Stomach (tissue), 9 donors: ENCODE results near the gene LBX1. TPM values are rescaled to one million over a fixed set of nuclear protein-coding genes. Genes with fewer than 3 reads are reported as not detected.

ENCODE experiments used
- DNase-seq, 2 donors: peaks; one replicate each; pipeline versions ENCODE4 v3.0.0 to v3.0.0-alpha.2; 2013 to 2019
- H3K27ac ChIP-seq, 5 donors: fragments of 200-600 bp in 4 of 5; sonication (generic) in 4 of 5; one replicate each; pipeline ENCODE4 v1.5.1; 2013 to 2019; ENCODE audit warnings: mild to moderate bottlenecking in 1 of 5, moderate library complexity in 1 of 5
- H3K27me3 ChIP-seq, 3 donors: fragments of 200-600 bp; sonication (generic); one replicate each; pipeline ENCODE4 v1.5.1; 2017 to 2019; ENCODE audit warnings: mixed run types in 1 of 3
- H3K36me3 ChIP-seq, 4 donors: fragments of 200-600 bp; sonication (generic); 1 replicate in 3 of 4; 2 replicates in 1 of 4; pipeline ENCODE4 v1.5.1; 2016 to 2019
- H3K4me1 ChIP-seq, 4 donors: fragments of 200-600 bp; sonication (generic); one replicate each; pipeline ENCODE4 v1.5.1; 2016 to 2019
- H3K4me3 ChIP-seq, 4 donors: fragments of 200-600 bp; sonication (generic) in 3 of 4; one replicate each; pipeline ENCODE4 v1.5.1; 2016 to 2019; ENCODE audit warnings: mild to moderate bottlenecking in 1 of 4
- H3K9me3 ChIP-seq, 4 donors: fragments of 200-600 bp; sonication (generic); one replicate each; pipeline ENCODE4 v1.5.1; 2016 to 2019
- CTCF ChIP-seq, 7 experiments: fragments of 450-650 bp in 4 of 7; fragments of 200-600 bp in 3 of 7; sonication (generic) in 3 of 7; IDR thresholded peaks; one replicate each; pipeline ENCODE4 v1.5.1; 2016 to 2019; ENCODE audit warnings: antibody characterized with exemption in 7 of 7, control low read depth in 2 of 7, mild to moderate bottlenecking in 1 of 7
- EP300 ChIP-seq: sonication (generic); formaldehyde crosslinking; IDR thresholded peaks from one replicate; pipeline ENCODE4 v1.6.1; 2017; ENCODE audit warnings: antibody characterized with exemption
- POLR2A ChIP-seq, 4 donors: fragments of 450-650 bp; IDR thresholded peaks; one replicate each; pipeline ENCODE4 v1.6.1; 2016; ENCODE audit warnings: antibody characterized with exemption in 4 of 4, control low read depth in 2 of 4, mild to moderate bottlenecking in 1 of 4, moderate library complexity in 1 of 4
- POLR2AphosphoS5 ChIP-seq, 3 donors: sonication (generic); formaldehyde crosslinking; IDR thresholded peaks; one replicate each; pipeline ENCODE4 v1.6.1; 2016; ENCODE audit warnings: antibody characterized with exemption in 3 of 3
- WGBS, 5 donors: extraction: QIAGEN DNeasy Blood & Tissue Kit in 3 of 5; methylation state at CpG; one replicate each; pipeline versions ENCODE4 v1.1.5 to v1.1.7; 2013 to 2018; 5-methylcytosine and 5-hydroxymethylcytosine counted together
- intact Hi-C: fragments of 100-400 bp; cut with DNase I; formaldehyde crosslinking; loops from one replicate; pipeline ENCODE4 v1.15.1; 2023; ENCODE audit warnings: low total_unique reads
- polyA plus RNA-seq, 3 donors: library from polyadenylated mRNA; stranded (reverse); fragments of 200-250 nt; gene quantifications; one replicate each; pipeline ENCODE4 v1.2.3, GENCODE V29; 2013
- total RNA-seq, 5 donors: library from RNA; depleted of rRNA; stranded (reverse); fragments of >200 nt; gene quantifications; one replicate each; pipeline versions ENCODE4 v1.1.0 to v1.2.3, GENCODE V29; 2014 to 2016
- donor health status: healthy with polysubstance abuse.
- donor health status: Bipolar disorder and iron deficiency.
- donor health status: healthy.

LBX1 gene
- total and polyA plus RNA-seq, 8 donors, result not detected

- Histone ChIP-seq H3K4me1 (peaks cover 24 to 46% (median 32%) of the 10 kb centered on the region in 4 donors), H3K4me3 (no peak overlapping the region), H3K36me3 (no peaks in the 10 kb centered on the region), H3K9me3 (peaks cover 0 to 8% (median 0%) of the 10 kb centered on the region in 4 donors), H3K27ac (no peak overlapping the region), H3K27me3 (peaks cover 64 to 100% (median 100%) of the 10 kb centered on the region in 3 donors)
- intact Hi-C loops, result no loop called here
- DNase-seq, result no peak
- WGBS, 5 donors, result 10 to 19% (median 11%) methylated on average over 2 to 3 of the region's 3 CpGs
- no peak for TF ChIP-seq EP300
- TF ChIP-seq POLR2AphosphoS5 (IDR thresholded peaks at IDR 0.05), result no peak
- no peak for TF ChIP-seq CTCF (IDR thresholded peaks at IDR 0.05)
- TF ChIP-seq POLR2A (IDR thresholded peaks at IDR 0.05), result no peak
These were observed 4.6 kb upstream of the LBX1 start for GRCh38 chr10:101233863-101234262.

- TF ChIP-seq CTCF (IDR thresholded peaks at IDR 0.05) (no peak), POLR2AphosphoS5 (IDR thresholded peaks at IDR 0.05) (no peak), POLR2A (IDR thresholded peaks at IDR 0.05) (no peak), EP300 (no peak)
- Histone ChIP-seq H3K36me3 (no peaks in the 10 kb centered on the region), H3K9me3 (peaks cover 0 to 8% (median 0%) of the 10 kb centered on the region in 4 donors), H3K27ac (no peak overlapping the region), H3K4me1 (peaks cover 28 to 46% (median 36%) of the 10 kb centered on the region in 4 donors), H3K4me3 (no peak overlapping the region), H3K27me3 (peaks cover 61 to 100% (median 100%) of the 10 kb centered on the region in 3 donors)
- intact Hi-C loops, result no loop called here
- no peak for DNase-seq
- 22 to 43% (median 32%) methylated on average over 1 of the region's 1 CpG for WGBS, 5 donors
These were observed 4.2 kb upstream of the LBX1 start for GRCh38 chr10:101233443-101233842.

GRCh38 chr10:101231912-101232689 is 2.8 kb upstream of the LBX1 start:
- H3K4me1 ChIP-seq, result peaks cover 38 to 47% (median 42%) of the 10 kb centered on the region in 4 donors
- H3K36me3 ChIP-seq, result no peaks in the 10 kb centered on the region
- intact Hi-C loops, result no loop called here
- no peak overlapping the region for H3K27ac ChIP-seq
- DNase-seq, result no peak
- H3K27me3 ChIP-seq, result peaks cover 62 to 100% (median 100%) of the 10 kb centered on the region in 3 donors
- H3K4me3 ChIP-seq, result no peak overlapping the region
- TF ChIP-seq EP300 (no peak), CTCF (IDR thresholded peaks at IDR 0.05) (no peak), POLR2A (IDR thresholded peaks at IDR 0.05) (no peak), POLR2AphosphoS5 (IDR thresholded peaks at IDR 0.05) (no peak)
- peaks cover 0 to 7% (median 0%) of the 10 kb centered on the region in 4 donors for H3K9me3 ChIP-seq
- 16 to 30% (median 26%) methylated on average over 12 of the region's 12 CpGs for WGBS, 5 donors

- H3K4me3 ChIP-seq, result no peak overlapping the region
- no peak for TF ChIP-seq EP300
- TF ChIP-seq POLR2AphosphoS5 (IDR thresholded peaks at IDR 0.05), result no peak
- no peak for TF ChIP-seq CTCF (IDR thresholded peaks at IDR 0.05)
- TF ChIP-seq POLR2A (IDR thresholded peaks at IDR 0.05), result no peak
- H3K4me1 ChIP-seq, result peaks cover 38 to 47% (median 45%) of the 10 kb centered on the region in 4 donors
- peaks cover 59 to 100% (median 100%) of the 10 kb centered on the region in 3 donors for H3K27me3 ChIP-seq
- intact Hi-C loops, result no loop called here
- no peaks in the 10 kb centered on the region for H3K36me3 ChIP-seq
- no peak for DNase-seq
- 50 to 70% (median 50%) methylated on average over 7 of the region's 7 CpGs for WGBS, 5 donors
- H3K27ac ChIP-seq, result no peak overlapping the region
- no peaks in the 10 kb centered on the region for H3K9me3 ChIP-seq
These were observed 1.8 kb upstream of the LBX1 start for GRCh38 chr10:101231092-101231491.
